ENCODE data around the gene BANP. TPM values are rescaled to one million over a fixed set of nuclear protein-coding genes. Genes with fewer than 3 reads are reported as not detected.

BANP gene
- polyA plus RNA-seq, 2 donors = 6.5 to 13.6 TPM

GRCh38 chr16:87963400-87963799, 12.2 kb downstream of the BANP start:
- no peaks in the 10 kb centered on the region for H3K9me3 ChIP-seq (ENCODE audit: control insufficient read depth in 2 of 2, insufficient read depth in 1 of 2, low read depth in 1 of 2, low read length in 1 of 2)
- no peaks in the 10 kb centered on the region for H3K27me3 ChIP-seq (ENCODE audit: control insufficient read depth in 1 of 2, insufficient read depth in 2 of 2, low read length in 2 of 2)
- H3K36me3 ChIP-seq (ENCODE audit: control insufficient read depth in 2 of 2, insufficient read depth in 2 of 2, low read length in 1 of 2) = peaks cover 0 to 2% of the 10 kb centered on the region in 2 donors
- WGBS, 2 donors = 69 to 71% methylated on average over 9 of the region's 9 CpGs
- no peak overlapping the region for H3K4me3 ChIP-seq (ENCODE audit: low read depth in 1 of 2, low read length in 2 of 2)
- peaks cover 4 to 7% of the 10 kb centered on the region in 2 donors for H3K4me1 ChIP-seq (ENCODE audit: control insufficient read depth in 2 of 2, insufficient read depth in 2 of 2, low read length in 1 of 2)
- peak overlapping the region; percentile 6 to 35 for H3K27ac ChIP-seq (ENCODE audit: low read depth in 2 of 2, low read length in 1 of 2)

- no peak overlapping the region for H3K27ac ChIP-seq (ENCODE audit: low read depth in 2 of 2, low read length in 1 of 2)
- no peaks in the 10 kb centered on the region for H3K9me3 ChIP-seq (ENCODE audit: control insufficient read depth in 2 of 2, insufficient read depth in 1 of 2, low read depth in 1 of 2, low read length in 1 of 2)
- 83 to 86% methylated on average over 19 of the region's 19 CpGs for WGBS, 2 donors
- no peak overlapping the region for H3K4me3 ChIP-seq (ENCODE audit: low read depth in 1 of 2, low read length in 2 of 2)
- H3K27me3 ChIP-seq (ENCODE audit: control insufficient read depth in 1 of 2, insufficient read depth in 2 of 2, low read length in 2 of 2) = no peaks in the 10 kb centered on the region
- H3K36me3 ChIP-seq (ENCODE audit: control insufficient read depth in 2 of 2, insufficient read depth in 2 of 2, low read length in 1 of 2) = no peaks in the 10 kb centered on the region
- H3K4me1 ChIP-seq (ENCODE audit: control insufficient read depth in 2 of 2, insufficient read depth in 2 of 2, low read length in 1 of 2) = peaks cover 4 to 7% of the 10 kb centered on the region in 2 donors
Measured at GRCh38 chr16:87964049-87964659, 12.9 kb downstream of the BANP start.

- H3K36me3 ChIP-seq (ENCODE audit: control insufficient read depth in 2 of 2, insufficient read depth in 2 of 2, low read length in 1 of 2) = no peaks in the 10 kb centered on the region
- no peaks in the 10 kb centered on the region for H3K9me3 ChIP-seq (ENCODE audit: control insufficient read depth in 2 of 2, insufficient read depth in 1 of 2, low read depth in 1 of 2, low read length in 1 of 2)
- 84 to 87% methylated on average over 11 of the region's 11 CpGs for WGBS, 2 donors
- H3K27me3 ChIP-seq (ENCODE audit: control insufficient read depth in 1 of 2, insufficient read depth in 2 of 2, low read length in 2 of 2) = no peaks in the 10 kb centered on the region
- H3K4me1 ChIP-seq (ENCODE audit: control insufficient read depth in 2 of 2, insufficient read depth in 2 of 2, low read length in 1 of 2) = peaks cover 4 to 7% of the 10 kb centered on the region in 2 donors
- H3K27ac ChIP-seq (ENCODE audit: low read depth in 2 of 2, low read length in 1 of 2) = no peak overlapping the region
- H3K4me3 ChIP-seq (ENCODE audit: low read depth in 1 of 2, low read length in 2 of 2) = no peak overlapping the region
Measured at GRCh38 chr16:87965417-87965816, 14.2 kb downstream of the BANP start.

- H3K4me1 ChIP-seq (ENCODE audit: control insufficient read depth in 2 of 2, insufficient read depth in 2 of 2, low read length in 1 of 2) = peaks cover 4 to 7% of the 10 kb centered on the region in 2 donors
- peaks cover 0 to 2% of the 10 kb centered on the region in 2 donors for H3K9me3 ChIP-seq (ENCODE audit: control insufficient read depth in 2 of 2, insufficient read depth in 1 of 2, low read depth in 1 of 2, low read length in 1 of 2)
- no peaks in the 10 kb centered on the region for H3K27me3 ChIP-seq (ENCODE audit: control insufficient read depth in 1 of 2, insufficient read depth in 2 of 2, low read length in 2 of 2)
- peak overlapping the region; percentile 48 to 94 for H3K27ac ChIP-seq (ENCODE audit: low read depth in 2 of 2, low read length in 1 of 2)
- no peak overlapping the region for H3K4me3 ChIP-seq (ENCODE audit: low read depth in 1 of 2, low read length in 2 of 2)
- WGBS, 2 donors = 56 to 57% methylated on average over 5 of the region's 5 CpGs
- no peaks in the 10 kb centered on the region for H3K36me3 ChIP-seq (ENCODE audit: control insufficient read depth in 2 of 2, insufficient read depth in 2 of 2, low read length in 1 of 2)
Measured at GRCh38 chr16:87966064-87966645, 14.9 kb downstream of the BANP start.

GRCh38 chr16:87966685-87967185, 15.5 kb downstream of the BANP start:
- peak overlapping the region; percentile 8 to 24 for H3K4me3 ChIP-seq (ENCODE audit: low read depth in 1 of 2, low read length in 2 of 2)
- H3K9me3 ChIP-seq (ENCODE audit: control insufficient read depth in 2 of 2, insufficient read depth in 1 of 2, low read depth in 1 of 2, low read length in 1 of 2) = peaks cover 2 to 4% of the 10 kb centered on the region in 2 donors
- WGBS, 2 donors = 17 to 19% methylated on average over 14 of the region's 14 CpGs
- peaks cover 4 to 7% of the 10 kb centered on the region in 2 donors for H3K4me1 ChIP-seq (ENCODE audit: control insufficient read depth in 2 of 2, insufficient read depth in 2 of 2, low read length in 1 of 2)
- peak overlapping the region; percentile 48 to 94 for H3K27ac ChIP-seq (ENCODE audit: low read depth in 2 of 2, low read length in 1 of 2)
- H3K36me3 ChIP-seq (ENCODE audit: control insufficient read depth in 2 of 2, insufficient read depth in 2 of 2, low read length in 1 of 2) = no peaks in the 10 kb centered on the region
- no peaks in the 10 kb centered on the region for H3K27me3 ChIP-seq (ENCODE audit: control insufficient read depth in 1 of 2, insufficient read depth in 2 of 2, low read length in 2 of 2)

GRCh38 chr16:87968541-87968940, 17.3 kb downstream of the BANP start:
- H3K27ac ChIP-seq (ENCODE audit: low read depth in 2 of 2, low read length in 1 of 2) = no peak overlapping the region
- WGBS, 2 donors = 77 to 81% methylated on average over 7 of the region's 7 CpGs
- H3K36me3 ChIP-seq (ENCODE audit: control insufficient read depth in 2 of 2, insufficient read depth in 2 of 2, low read length in 1 of 2) = no peaks in the 10 kb centered on the region
- no peak overlapping the region for H3K4me3 ChIP-seq (ENCODE audit: low read depth in 1 of 2, low read length in 2 of 2)
- H3K9me3 ChIP-seq (ENCODE audit: control insufficient read depth in 2 of 2, insufficient read depth in 1 of 2, low read depth in 1 of 2, low read length in 1 of 2) = peaks cover 3 to 8% of the 10 kb centered on the region in 2 donors
- H3K4me1 ChIP-seq (ENCODE audit: control insufficient read depth in 2 of 2, insufficient read depth in 2 of 2, low read length in 1 of 2) = peaks cover 4 to 5% of the 10 kb centered on the region in 2 donors
- H3K27me3 ChIP-seq (ENCODE audit: control insufficient read depth in 1 of 2, insufficient read depth in 2 of 2, low read length in 2 of 2) = no peaks in the 10 kb centered on the region

- peaks cover 0 to under 1% of the 10 kb centered on the region in 2 donors for H3K36me3 ChIP-seq (ENCODE audit: control insufficient read depth in 2 of 2, insufficient read depth in 2 of 2, low read length in 1 of 2)
- no peak overlapping the region for H3K27ac ChIP-seq (ENCODE audit: low read depth in 2 of 2, low read length in 1 of 2)
- 45 to 64% methylated on average over 3 of the region's 3 CpGs for WGBS, 2 donors
- no peaks in the 10 kb centered on the region for H3K27me3 ChIP-seq (ENCODE audit: control insufficient read depth in 1 of 2, insufficient read depth in 2 of 2, low read length in 2 of 2)
- H3K4me3 ChIP-seq (ENCODE audit: low read depth in 1 of 2, low read length in 2 of 2) = no peak overlapping the region
- H3K9me3 ChIP-seq (ENCODE audit: control insufficient read depth in 2 of 2, insufficient read depth in 1 of 2, low read depth in 1 of 2, low read length in 1 of 2) = peaks cover 3 to 8% of the 10 kb centered on the region in 2 donors
- H3K4me1 ChIP-seq (ENCODE audit: control insufficient read depth in 2 of 2, insufficient read depth in 2 of 2, low read length in 1 of 2) = peaks cover 4 to 9% of the 10 kb centered on the region in 2 donors
Measured at GRCh38 chr16:87970186-87970585, 19.0 kb downstream of the BANP start.

- Histone ChIP-seq H3K27me3 (ENCODE audit: control insufficient read depth in 1 of 2, insufficient read depth in 2 of 2, low read length in 2 of 2) (no peaks in the 10 kb centered on the region), H3K27ac (ENCODE audit: low read depth in 2 of 2, low read length in 1 of 2) (no peak overlapping the region), H3K4me1 (ENCODE audit: control insufficient read depth in 2 of 2, insufficient read depth in 2 of 2, low read length in 1 of 2) (peaks cover 0 to 5% of the 10 kb centered on the region in 2 donors), H3K4me3 (ENCODE audit: low read depth in 1 of 2, low read length in 2 of 2) (no peak overlapping the region), H3K9me3 (ENCODE audit: control insufficient read depth in 2 of 2, insufficient read depth in 1 of 2, low read depth in 1 of 2, low read length in 1 of 2) (peaks cover 3 to 8% of the 10 kb centered on the region in 2 donors), H3K36me3 (ENCODE audit: control insufficient read depth in 2 of 2, insufficient read depth in 2 of 2, low read length in 1 of 2) (peaks cover 0 to 5% of the 10 kb centered on the region in 2 donors)
- WGBS, 2 donors = 99 to 100% methylated on average over 2 of the region's 2 CpGs
Measured at GRCh38 chr16:87971933-87972332, 20.7 kb downstream of the BANP start.

- Histone ChIP-seq H3K27me3 (ENCODE audit: control insufficient read depth in 1 of 2, insufficient read depth in 2 of 2, low read length in 2 of 2) (no peaks in the 10 kb centered on the region), H3K4me3 (ENCODE audit: low read depth in 1 of 2, low read length in 2 of 2) (no peak overlapping the region), H3K36me3 (ENCODE audit: control insufficient read depth in 2 of 2, insufficient read depth in 2 of 2, low read length in 1 of 2) (peaks cover 0 to 5% of the 10 kb centered on the region in 2 donors), H3K27ac (ENCODE audit: low read depth in 2 of 2, low read length in 1 of 2) (no peak overlapping the region), H3K9me3 (ENCODE audit: control insufficient read depth in 2 of 2, insufficient read depth in 1 of 2, low read depth in 1 of 2, low read length in 1 of 2) (peaks cover 3 to 8% of the 10 kb centered on the region in 2 donors), H3K4me1 (ENCODE audit: control insufficient read depth in 2 of 2, insufficient read depth in 2 of 2, low read length in 1 of 2) (peaks cover 0 to 5% of the 10 kb centered on the region in 2 donors)
- 59 to 73% methylated on average over 3 of the region's 3 CpGs for WGBS, 2 donors
Measured at GRCh38 chr16:87973717-87974116, 22.5 kb downstream of the BANP start.

Measured in esophagus (tissue), 2 donors.